NAMALWA (cell line): ENCODE results near the gene ADGRE1.

Experiments used
- DNase-seq: peaks from one replicate; pipeline ENCODE4 v3.0.0-alpha.2; 2015; ENCODE audit warnings: low spot score

ADGRE1 gene

GRCh38 chr19:6877766-6878165 lies 9.6 kb upstream of the ADGRE1 start:
- DNase-seq = no peak

- DNase-seq = no peak
Measured at GRCh38 chr19:6886277-6886897, 992 bp upstream of the ADGRE1 start.

GRCh38 chr19:6888967-6889366 lies 1.6 kb downstream of the ADGRE1 start:
- DNase-seq = no peak

- no peak for DNase-seq
Measured at GRCh38 chr19:6890401-6890913, 3.1 kb downstream of the ADGRE1 start.

GRCh38 chr19:6890938-6891337 lies 3.6 kb downstream of the ADGRE1 start:
- no peak for DNase-seq

GRCh38 chr19:6891761-6892385 lies 4.5 kb downstream of the ADGRE1 start:
- no peak for DNase-seq

- DNase-seq = no peak
Measured at GRCh38 chr19:6894313-6894712, 6.9 kb downstream of the ADGRE1 start.

GRCh38 chr19:6903446-6903845 lies 16.1 kb downstream of the ADGRE1 start:
- no peak for DNase-seq

GRCh38 chr19:6906559-6907060 lies 19.2 kb downstream of the ADGRE1 start:
- no peak for DNase-seq

GRCh38 chr19:6911523-6911922 lies 24.1 kb downstream of the ADGRE1 start:
- no peak for DNase-seq

GRCh38 chr19:6914321-6914720 lies 26.9 kb downstream of the ADGRE1 start:
- DNase-seq = no peak

GRCh38 chr19:6916952-6917351 lies 29.6 kb downstream of the ADGRE1 start:
- DNase-seq = no peak

- DNase-seq = no peak
Measured at GRCh38 chr19:6925386-6925785, 38.0 kb downstream of the ADGRE1 start.

- DNase-seq = no peak
Measured at GRCh38 chr19:6925801-6926751, 38.7 kb downstream of the ADGRE1 start.

- no peak for DNase-seq
Measured at GRCh38 chr19:6930190-6930589, 42.8 kb downstream of the ADGRE1 start.

GRCh38 chr19:6935069-6935468 lies 47.7 kb downstream of the ADGRE1 start:
- DNase-seq = no peak

GRCh38 chr19:6935618-6936017 lies 48.2 kb downstream of the ADGRE1 start:
- DNase-seq = no peak

GRCh38 chr19:6945733-6946132 lies 58.4 kb downstream of the ADGRE1 start:
- DNase-seq = no peak

GRCh38 chr19:6947745-6948144 lies 60.4 kb downstream of the ADGRE1 start:
- no peak for DNase-seq

- DNase-seq = no peak
Measured at GRCh38 chr19:6948884-6949283, 61.5 kb downstream of the ADGRE1 start.

- DNase-seq = no peak
Measured at GRCh38 chr19:6952956-6953355, 65.6 kb downstream of the ADGRE1 start.

GRCh38 chr19:6955082-6955481 lies 67.7 kb downstream of the ADGRE1 start:
- no peak for DNase-seq

- DNase-seq = no peak
Measured at GRCh38 chr19:6956573-6956972, 69.2 kb downstream of the ADGRE1 start.
